ENCODE data around the gene BPIFB2.

Gene BPIFB2

DNA sequence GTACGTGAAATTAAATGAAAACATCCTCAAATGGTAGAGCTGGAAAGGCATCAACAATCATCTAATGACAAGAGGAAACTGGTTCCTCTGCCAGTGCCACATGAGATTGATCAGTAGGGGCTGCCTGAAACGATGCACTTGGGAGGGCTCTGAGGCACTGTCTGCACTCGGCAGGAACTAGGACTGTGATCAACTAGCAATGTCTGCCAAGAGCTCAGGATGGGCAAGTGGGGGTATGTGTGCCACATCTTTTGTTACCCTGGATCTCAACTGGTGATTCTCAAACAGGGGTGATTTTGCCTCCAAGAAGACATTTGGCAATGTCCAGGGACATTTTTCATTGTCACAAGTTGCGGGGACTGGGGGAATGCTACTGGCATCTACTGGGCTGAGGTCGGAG lies 25.9 kb downstream of the BPIFB2 start:
- TF ChIP-seq, protein P1, sequence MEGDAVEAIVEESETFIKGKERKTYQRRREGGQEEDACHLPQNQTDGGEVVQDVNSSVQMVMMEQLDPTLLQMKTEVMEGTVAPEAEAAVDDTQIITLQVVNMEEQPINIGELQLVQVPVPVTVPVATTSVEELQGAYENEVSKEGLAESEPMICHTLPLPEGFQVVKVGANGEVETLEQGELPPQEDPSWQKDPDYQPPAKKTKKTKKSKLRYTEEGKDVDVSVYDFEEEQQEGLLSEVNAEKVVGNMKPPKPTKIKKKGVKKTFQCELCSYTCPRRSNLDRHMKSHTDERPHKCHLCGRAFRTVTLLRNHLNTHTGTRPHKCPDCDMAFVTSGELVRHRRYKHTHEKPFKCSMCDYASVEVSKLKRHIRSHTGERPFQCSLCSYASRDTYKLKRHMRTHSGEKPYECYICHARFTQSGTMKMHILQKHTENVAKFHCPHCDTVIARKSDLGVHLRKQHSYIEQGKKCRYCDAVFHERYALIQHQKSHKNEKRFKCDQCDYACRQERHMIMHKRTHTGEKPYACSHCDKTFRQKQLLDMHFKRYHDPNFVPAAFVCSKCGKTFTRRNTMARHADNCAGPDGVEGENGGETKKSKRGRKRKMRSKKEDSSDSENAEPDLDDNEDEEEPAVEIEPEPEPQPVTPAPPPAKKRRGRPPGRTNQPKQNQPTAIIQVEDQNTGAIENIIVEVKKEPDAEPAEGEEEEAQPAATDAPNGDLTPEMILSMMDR (IDR thresholded peaks at IDR 0.05; ENCODE audit: poor library complexity, severe bottlenecking), result no peak
- no peaks in the 10 kb centered on the region for H3K36me3 ChIP-seq (ENCODE audit: low read depth)
- H3K27ac ChIP-seq (ENCODE audit: poor library complexity, severe bottlenecking), result no peak overlapping the region
- H3K4me3 ChIP-seq (ENCODE audit: severe bottlenecking), result no peak overlapping the region
- DNase-seq (ENCODE audit: low spot score) (no peak), ATAC-seq (ENCODE audit: low read depth) (no peak)
- peaks cover 15% of the 10 kb centered on the region for H3K27me3 ChIP-seq (ENCODE audit: insufficient read depth, poor library complexity, severe bottlenecking)
- H3K9me3 ChIP-seq (ENCODE audit: severe bottlenecking), result no peaks in the 10 kb centered on the region
- H3K4me1 ChIP-seq (ENCODE audit: insufficient read depth, poor library complexity, severe bottlenecking), result no peaks in the 10 kb centered on the region

DNA sequence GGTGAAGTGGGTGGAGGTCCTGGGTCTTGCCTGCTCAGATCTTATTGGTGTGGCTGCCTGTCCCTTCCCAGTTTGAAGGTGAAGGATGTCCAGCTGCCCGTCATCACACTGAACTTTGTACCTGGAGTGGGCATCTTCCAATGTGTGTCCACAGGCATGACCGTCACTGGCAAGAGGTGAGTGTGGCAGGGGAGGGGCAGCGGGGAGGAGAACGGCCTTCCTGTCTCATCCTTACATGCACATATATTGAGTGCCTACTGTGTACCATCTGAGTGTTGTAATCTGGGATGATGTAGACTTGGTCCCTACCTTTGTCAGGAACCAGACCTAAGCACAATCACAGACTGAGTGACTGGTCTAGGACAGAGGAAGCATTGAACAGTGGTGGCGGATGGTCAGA lies 26.6 kb downstream of the BPIFB2 start:
- ATAC-seq (ENCODE audit: low read depth) (no peak), DNase-seq (ENCODE audit: low spot score) (no peak)
- H3K27me3 ChIP-seq (ENCODE audit: insufficient read depth, poor library complexity, severe bottlenecking), result peaks cover 12% of the 10 kb centered on the region
- TF ChIP-seq, protein P1 (IDR thresholded peaks at IDR 0.05; ENCODE audit: poor library complexity, severe bottlenecking), result no peak
- H3K4me1 ChIP-seq (ENCODE audit: insufficient read depth, poor library complexity, severe bottlenecking), result no peaks in the 10 kb centered on the region
- H3K36me3 ChIP-seq (ENCODE audit: low read depth), result no peaks in the 10 kb centered on the region
- no peak overlapping the region for H3K27ac ChIP-seq (ENCODE audit: poor library complexity, severe bottlenecking)
- no peaks in the 10 kb centered on the region for H3K9me3 ChIP-seq (ENCODE audit: severe bottlenecking)
- no peak overlapping the region for H3K4me3 ChIP-seq (ENCODE audit: severe bottlenecking)

DNA sequence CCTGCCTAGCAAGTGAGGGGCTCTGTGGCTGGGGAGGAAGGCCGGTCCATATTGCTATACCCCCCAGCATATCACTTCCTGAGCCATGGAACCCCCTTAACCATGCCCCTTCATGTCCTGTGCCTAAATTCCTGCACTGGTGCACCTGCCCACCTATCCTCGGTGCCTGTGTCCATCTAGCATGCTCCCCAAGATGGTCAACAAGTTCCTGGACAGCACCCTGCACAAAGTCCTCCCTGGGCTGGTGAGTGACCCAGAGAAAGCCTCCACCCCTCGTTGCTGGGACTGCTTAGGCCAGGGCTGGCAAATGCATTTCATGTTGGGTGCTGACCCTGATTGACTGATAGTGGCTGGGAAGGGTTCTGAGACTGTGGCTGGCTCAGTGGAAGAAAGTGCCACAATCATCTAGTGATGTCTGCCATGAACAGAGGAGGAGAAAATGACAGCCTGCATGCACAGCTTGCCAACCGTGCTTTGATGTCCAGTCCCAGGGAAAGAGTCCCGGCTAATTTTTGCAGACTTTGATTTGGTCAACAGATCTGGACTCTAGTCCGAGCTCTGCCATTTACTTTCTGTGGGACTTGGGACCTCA lies 27.5 kb downstream of the BPIFB2 start:
- no peak overlapping the region for H3K27ac ChIP-seq (ENCODE audit: poor library complexity, severe bottlenecking)
- no peaks in the 10 kb centered on the region for H3K4me1 ChIP-seq (ENCODE audit: insufficient read depth, poor library complexity, severe bottlenecking)
- H3K27me3 ChIP-seq (ENCODE audit: insufficient read depth, poor library complexity, severe bottlenecking), result peaks cover 6% of the 10 kb centered on the region
- no peaks in the 10 kb centered on the region for H3K36me3 ChIP-seq (ENCODE audit: low read depth)
- ATAC-seq (ENCODE audit: low read depth) (no peak), DNase-seq (ENCODE audit: low spot score) (no peak)
- TF ChIP-seq, protein P1 (IDR thresholded peaks at IDR 0.05; ENCODE audit: poor library complexity, severe bottlenecking), result no peak
- H3K4me3 ChIP-seq (ENCODE audit: severe bottlenecking), result no peak overlapping the region
- H3K9me3 ChIP-seq (ENCODE audit: severe bottlenecking), result no peaks in the 10 kb centered on the region

DNA sequence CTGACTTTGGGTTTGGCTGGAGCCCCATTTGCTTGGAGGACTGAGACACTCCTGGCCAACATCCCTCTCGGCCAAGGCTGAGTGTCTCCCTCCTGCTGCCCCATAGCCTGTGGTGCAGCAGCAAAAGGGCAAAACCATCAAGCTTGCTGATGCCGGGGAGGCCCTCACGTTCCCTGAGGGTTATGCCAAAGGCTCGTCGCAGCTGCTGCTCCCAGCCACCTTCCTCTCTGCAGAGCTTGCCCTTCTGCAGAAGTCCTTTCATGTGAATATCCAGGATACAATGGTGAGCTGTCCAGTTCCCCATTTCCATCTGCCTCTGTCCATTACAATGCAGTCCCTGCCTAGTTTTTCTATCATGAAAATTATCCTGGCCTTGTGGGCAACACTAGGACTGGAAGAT lies 30.0 kb downstream of the BPIFB2 start:
- Histone ChIP-seq H3K4me1 (ENCODE audit: insufficient read depth, poor library complexity, severe bottlenecking) (no peaks in the 10 kb centered on the region), H3K27me3 (ENCODE audit: insufficient read depth, poor library complexity, severe bottlenecking) (peaks cover 3% of the 10 kb centered on the region), H3K4me3 (ENCODE audit: severe bottlenecking) (no peak overlapping the region), H3K27ac (ENCODE audit: poor library complexity, severe bottlenecking) (no peak overlapping the region), H3K9me3 (ENCODE audit: severe bottlenecking) (no peaks in the 10 kb centered on the region), H3K36me3 (ENCODE audit: low read depth) (no peaks in the 10 kb centered on the region)
- TF ChIP-seq, protein P1 (IDR thresholded peaks at IDR 0.05; ENCODE audit: poor library complexity, severe bottlenecking), result no peak
- ATAC-seq (ENCODE audit: low read depth) (no peak), DNase-seq (ENCODE audit: low spot score) (no peak)

DNA sequence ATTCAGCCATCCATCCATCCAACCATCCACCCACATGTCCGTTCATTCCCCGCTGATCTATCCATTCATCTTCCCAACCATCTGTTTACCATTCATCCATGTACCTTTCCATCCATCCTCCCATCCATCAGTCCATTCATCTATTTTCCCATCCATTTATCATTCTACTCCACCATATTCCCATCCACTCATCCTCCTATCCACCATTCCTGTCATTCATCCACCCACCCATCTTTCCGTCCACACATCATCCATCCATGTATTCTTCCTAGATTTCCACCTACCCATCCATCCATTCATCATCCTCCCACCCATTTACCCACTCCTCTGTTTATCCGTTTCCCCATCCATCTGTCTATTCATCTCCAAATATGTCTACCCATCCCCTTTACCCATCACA lies 30.7 kb downstream of the BPIFB2 start:
- no peaks in the 10 kb centered on the region for H3K36me3 ChIP-seq (ENCODE audit: low read depth)
- H3K9me3 ChIP-seq (ENCODE audit: severe bottlenecking), result no peaks in the 10 kb centered on the region
- no peak overlapping the region for H3K4me3 ChIP-seq (ENCODE audit: severe bottlenecking)
- peaks cover 3% of the 10 kb centered on the region for H3K27me3 ChIP-seq (ENCODE audit: insufficient read depth, poor library complexity, severe bottlenecking)
- TF ChIP-seq, protein P1 (IDR thresholded peaks at IDR 0.05; ENCODE audit: poor library complexity, severe bottlenecking), result no peak
- H3K4me1 ChIP-seq (ENCODE audit: insufficient read depth, poor library complexity, severe bottlenecking), result no peaks in the 10 kb centered on the region
- ATAC-seq (ENCODE audit: low read depth), result no peak
- H3K27ac ChIP-seq (ENCODE audit: poor library complexity, severe bottlenecking), result no peak overlapping the region
- DNase-seq (ENCODE audit: low spot score), result no peak

Measured in RWPE2 (cell line).